Astrocyte (in vitro differentiated cells and primary cell): ENCODE data around the gene IYD.

Source experiments
- EZH2 ChIP-seq: IDR thresholded peaks from 2 replicates; pipeline ENCODE4 v1.6.1; 2012; ENCODE audit warnings: mild to moderate bottlenecking, low read length, inconsistent platforms; ENCODE audit not compliant: insufficient read depth
- TF ChIP-seq, protein P1 (sequence below): IDR thresholded peaks from 2 replicates; pipeline ENCODE4 v1.5.1; 2011; ENCODE audit warnings: low read depth, mild to moderate bottlenecking, inconsistent platforms, low read length, moderate library complexity; ENCODE audit not compliant: insufficient read depth

DNA sequence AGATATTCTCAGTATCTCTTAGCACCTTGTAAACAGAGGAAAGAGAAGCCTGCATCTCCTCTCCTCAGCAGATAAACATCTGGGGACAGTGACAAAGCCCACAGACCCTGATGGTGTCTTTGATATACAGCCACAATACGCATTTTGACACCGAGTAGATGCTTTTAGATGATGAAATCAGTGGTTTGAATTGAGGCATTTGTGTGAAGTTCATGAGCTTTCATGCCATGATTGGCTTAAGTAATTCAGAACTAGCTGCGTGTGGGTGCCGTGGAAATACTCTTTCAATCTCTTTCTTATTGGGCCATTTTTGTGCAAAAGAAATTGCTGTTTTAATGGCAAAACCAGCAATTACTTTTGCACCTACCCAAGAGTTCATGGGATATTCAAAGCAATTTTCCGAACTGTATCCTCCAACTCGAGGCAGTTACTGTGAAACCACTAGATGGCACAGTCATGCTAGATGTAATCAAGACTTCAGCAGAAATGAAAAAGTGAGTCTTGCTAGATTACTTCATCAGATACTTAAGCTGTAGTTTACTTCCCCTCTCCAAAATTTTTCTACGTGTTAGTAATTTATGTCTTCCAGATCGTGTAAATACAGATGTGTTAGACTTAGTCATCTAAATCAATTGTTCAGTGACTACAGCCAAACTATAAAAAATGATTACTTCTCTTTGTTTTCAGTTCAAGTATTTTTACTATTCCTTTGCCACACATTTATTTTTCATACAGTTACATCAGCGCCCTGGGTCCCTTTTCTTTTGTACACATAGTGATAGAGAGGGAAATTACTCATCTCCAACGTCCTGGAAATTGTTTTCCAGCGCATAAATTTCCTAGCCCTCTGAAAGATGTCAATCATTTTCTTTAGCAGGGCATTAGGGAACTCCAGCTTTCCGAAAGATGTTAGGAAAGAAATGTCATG lies 49.4 kb downstream of the IYD start:
- TF ChIP-seq, protein P1, sequence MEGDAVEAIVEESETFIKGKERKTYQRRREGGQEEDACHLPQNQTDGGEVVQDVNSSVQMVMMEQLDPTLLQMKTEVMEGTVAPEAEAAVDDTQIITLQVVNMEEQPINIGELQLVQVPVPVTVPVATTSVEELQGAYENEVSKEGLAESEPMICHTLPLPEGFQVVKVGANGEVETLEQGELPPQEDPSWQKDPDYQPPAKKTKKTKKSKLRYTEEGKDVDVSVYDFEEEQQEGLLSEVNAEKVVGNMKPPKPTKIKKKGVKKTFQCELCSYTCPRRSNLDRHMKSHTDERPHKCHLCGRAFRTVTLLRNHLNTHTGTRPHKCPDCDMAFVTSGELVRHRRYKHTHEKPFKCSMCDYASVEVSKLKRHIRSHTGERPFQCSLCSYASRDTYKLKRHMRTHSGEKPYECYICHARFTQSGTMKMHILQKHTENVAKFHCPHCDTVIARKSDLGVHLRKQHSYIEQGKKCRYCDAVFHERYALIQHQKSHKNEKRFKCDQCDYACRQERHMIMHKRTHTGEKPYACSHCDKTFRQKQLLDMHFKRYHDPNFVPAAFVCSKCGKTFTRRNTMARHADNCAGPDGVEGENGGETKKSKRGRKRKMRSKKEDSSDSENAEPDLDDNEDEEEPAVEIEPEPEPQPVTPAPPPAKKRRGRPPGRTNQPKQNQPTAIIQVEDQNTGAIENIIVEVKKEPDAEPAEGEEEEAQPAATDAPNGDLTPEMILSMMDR, result peak; percentile 96
- no peak for TF ChIP-seq EZH2
